SJCRH30 (cell line): ENCODE measurements around the gene OCLN. TPM values are rescaled to one million over a fixed set of nuclear protein-coding genes. Genes with fewer than 3 reads are reported as not detected.
A peak's percentile ranks its signal among the peaks of the same experiment; 100 is the strongest.
"Not testable (repeated sequence)": the region's sequence is repeated elsewhere in the genome, so short reads cannot be mapped to it uniquely, and the experiment has no call there.

Experiments
- DNase-seq, 2 experiments: peaks; one replicate each; pipeline ENCODE4 v3.0.0-alpha.2; 2015 to 2020
- H3K27ac ChIP-seq: fragments of 250-450 bp; sonication (Bioruptor Pico); 2 replicates; pipeline ENCODE4 v1.5.1; 2020; ENCODE audit warnings: mild to moderate bottlenecking, moderate library complexity
- H3K27me3 ChIP-seq: fragments of 250-450 bp; sonication (Bioruptor Pico); 2 replicates; pipeline ENCODE4 v1.5.1; 2020; ENCODE audit warnings: mild to moderate bottlenecking, moderate library complexity
- H3K36me3 ChIP-seq: fragments of 250-450 bp; sonication (Bioruptor Pico); 2 replicates; pipeline ENCODE4 v1.5.1; 2020; ENCODE audit warnings: mild to moderate bottlenecking, moderate library complexity
- H3K4me1 ChIP-seq: fragments of 250-450 bp; sonication (Bioruptor Pico); 2 replicates; pipeline ENCODE4 v1.5.1; 2020; ENCODE audit warnings: mild to moderate bottlenecking, moderate library complexity
- H3K4me3 ChIP-seq: fragments of 250-450 bp; sonication (Bioruptor Pico); 2 replicates; pipeline ENCODE4 v1.5.1; 2020; ENCODE audit warnings: mild to moderate bottlenecking, moderate library complexity
- H3K9me3 ChIP-seq: fragments of 250-450 bp; sonication (Bioruptor Pico); replicated peaks from 2 replicates; pipeline ENCODE4 v1.5.1; 2020; ENCODE audit warnings: mild to moderate bottlenecking, moderate library complexity
- total RNA-seq: library from RNA; depleted of rRNA; stranded (reverse); fragments of >200 nt; shearing (Covaris generic); gene quantifications from 2 replicates; pipeline ENCODE4 v1.2.3, GENCODE V29; 2014

The OCLN gene
- total RNA-seq, 1 experiment from 2014 or later, result 36.1 TPM

DNA sequence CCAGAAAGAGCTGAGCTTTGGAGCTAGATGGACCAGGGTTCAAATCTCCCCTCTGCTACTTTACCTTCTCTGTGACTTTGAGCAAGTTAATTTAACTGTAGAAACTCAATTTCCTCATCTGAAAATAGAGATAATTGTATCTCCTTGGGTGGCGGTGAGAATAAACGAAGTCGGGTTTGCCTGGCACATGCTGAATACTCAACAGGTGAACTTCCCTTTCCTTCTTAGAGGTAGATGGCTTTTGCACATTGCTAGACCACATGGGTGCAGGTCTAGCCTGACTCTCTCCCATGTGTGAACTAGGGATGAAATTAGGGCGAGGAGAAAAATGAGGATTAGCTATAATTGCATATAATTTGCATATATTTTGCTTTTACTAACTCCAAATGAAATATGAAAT, 36.0 kb downstream of the OCLN start:
- H3K4me1 ChIP-seq, result no peaks in the 10 kb centered on the region
- H3K27ac ChIP-seq, result no peak overlapping the region
- no peaks in the 10 kb centered on the region; the same call in 1 of the 2 replicates for H3K9me3 ChIP-seq
- H3K36me3 ChIP-seq, result no peaks in the 10 kb centered on the region
- no peak for DNase-seq
- H3K27me3 ChIP-seq, result no peaks in the 10 kb centered on the region
- H3K4me3 ChIP-seq, result no peak overlapping the region

DNA sequence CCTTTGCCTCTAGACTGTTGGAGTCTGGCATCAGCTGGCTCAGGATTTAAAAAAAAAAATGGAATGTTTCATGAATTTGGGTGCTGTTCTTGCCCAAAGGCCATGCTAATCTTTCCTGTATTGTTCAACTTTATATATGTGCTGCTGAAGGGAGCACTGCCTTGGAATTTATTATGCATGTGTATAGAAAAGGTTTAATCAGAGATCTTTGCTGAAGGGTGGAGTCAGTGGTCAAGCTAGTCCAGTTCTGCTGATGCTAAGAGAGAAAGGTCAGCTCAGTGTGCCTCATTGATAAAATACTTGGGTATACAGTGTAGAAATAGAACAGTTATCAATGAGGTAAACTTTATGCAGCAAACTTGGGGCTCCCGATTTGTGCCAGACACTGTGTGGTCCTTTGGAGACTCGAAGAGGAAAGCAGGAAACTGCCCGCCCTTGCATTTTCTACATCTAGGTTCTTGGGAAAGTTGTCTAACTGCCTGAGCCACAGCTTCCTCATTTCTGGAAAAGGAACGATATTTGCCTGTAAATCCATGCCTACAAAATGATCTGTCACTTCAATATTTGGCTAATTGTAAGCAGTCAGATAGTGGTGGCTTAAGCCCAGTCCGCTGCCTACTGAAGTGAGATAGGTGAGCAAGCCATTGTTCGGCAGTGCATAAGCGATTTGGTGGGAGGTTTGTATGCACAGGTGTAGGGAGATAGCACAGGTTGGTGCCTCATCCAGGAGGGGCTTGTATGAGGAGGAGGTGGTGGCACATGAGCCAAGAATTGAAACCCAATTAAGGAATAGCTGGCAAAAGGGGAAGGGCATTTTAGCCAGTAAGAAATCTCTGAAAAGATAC, 38.2 kb downstream of the OCLN start:
- H3K4me3 ChIP-seq, result no peak overlapping the region
- no peak for DNase-seq
- no peaks in the 10 kb centered on the region for H3K4me1 ChIP-seq
- no peak overlapping the region for H3K27ac ChIP-seq
- H3K27me3 ChIP-seq, result no peaks in the 10 kb centered on the region
- no peaks in the 10 kb centered on the region; the same call in 1 of the 2 replicates for H3K9me3 ChIP-seq
- no peaks in the 10 kb centered on the region for H3K36me3 ChIP-seq

DNA sequence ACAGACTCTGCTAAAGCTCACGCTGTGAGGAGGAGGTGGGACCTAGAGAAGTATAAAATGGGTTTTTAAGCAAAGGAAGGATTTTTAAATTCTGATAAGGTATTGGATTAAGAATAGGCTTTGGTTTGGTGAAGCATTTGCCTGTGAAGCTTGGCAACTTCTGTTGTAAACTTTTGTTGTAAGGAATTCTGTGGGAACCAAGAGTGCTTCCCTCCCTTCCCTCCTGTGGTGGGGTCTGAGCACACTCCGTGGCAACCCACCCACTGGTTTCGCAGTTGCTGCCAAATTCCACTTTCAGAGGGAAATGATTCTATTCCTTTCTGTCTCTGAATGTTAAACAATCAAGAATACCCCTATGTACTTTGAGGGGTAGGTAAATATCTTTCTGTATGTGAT, 38.8 kb downstream of the OCLN start:
- Histone ChIP-seq H3K27ac (no peak overlapping the region), H3K4me3 (no peak overlapping the region), H3K4me1 (no peaks in the 10 kb centered on the region), H3K27me3 (no peaks in the 10 kb centered on the region), H3K9me3 (no peaks in the 10 kb centered on the region; the same call in 1 of the 2 replicates), H3K36me3 (no peaks in the 10 kb centered on the region)
- no peak for DNase-seq

DNA sequence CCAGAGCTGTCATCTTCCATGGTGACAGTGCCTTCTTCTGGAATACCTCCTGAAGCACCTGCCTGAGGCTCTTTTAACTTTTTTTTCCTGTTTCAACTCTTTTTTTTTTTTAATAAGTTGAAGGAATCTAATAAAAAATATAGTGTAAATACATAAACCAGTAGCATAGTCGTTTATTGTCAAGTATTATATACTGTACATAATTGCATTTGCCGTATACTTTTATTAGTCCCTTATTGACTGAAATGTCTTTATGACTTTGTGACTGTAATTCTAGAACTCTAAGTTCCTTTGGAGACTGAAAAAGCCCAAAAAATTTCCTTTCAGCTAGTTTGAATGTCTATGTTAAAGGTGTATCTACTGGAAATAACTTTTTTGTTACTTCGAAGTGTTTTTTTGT, 45.3 kb downstream of the OCLN start:
- DNase-seq, H3K27me3 ChIP-seq, H3K36me3 ChIP-seq, H3K9me3 ChIP-seq, H3K4me1 ChIP-seq, H3K27ac ChIP-seq, H3K4me3 ChIP-seq: not testable (repeated sequence)

DNA sequence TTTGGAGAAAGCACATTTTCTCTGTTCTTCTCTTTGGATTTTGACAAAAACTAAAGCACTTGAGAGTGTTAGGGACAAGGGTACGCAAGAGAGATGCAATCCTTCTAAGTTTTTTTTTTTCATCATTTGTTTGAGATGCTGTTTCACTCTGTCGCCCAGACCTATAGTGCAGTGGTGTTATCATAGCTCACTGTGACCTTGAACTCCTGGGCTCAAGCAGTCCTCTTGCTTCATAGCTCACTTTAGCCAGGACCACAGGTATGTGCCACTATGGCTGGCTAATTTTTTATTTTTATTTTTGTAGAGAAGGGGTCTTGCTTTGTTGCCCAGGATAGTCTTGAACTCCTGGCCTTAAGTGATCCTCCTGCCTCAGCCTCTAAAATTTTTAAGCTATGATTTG, 46.1 kb downstream of the OCLN start:
- not testable (repeated sequence) for H3K4me3 ChIP-seq, H3K27me3 ChIP-seq, H3K9me3 ChIP-seq, H3K27ac ChIP-seq, DNase-seq, H3K36me3 ChIP-seq, H3K4me1 ChIP-seq

DNA sequence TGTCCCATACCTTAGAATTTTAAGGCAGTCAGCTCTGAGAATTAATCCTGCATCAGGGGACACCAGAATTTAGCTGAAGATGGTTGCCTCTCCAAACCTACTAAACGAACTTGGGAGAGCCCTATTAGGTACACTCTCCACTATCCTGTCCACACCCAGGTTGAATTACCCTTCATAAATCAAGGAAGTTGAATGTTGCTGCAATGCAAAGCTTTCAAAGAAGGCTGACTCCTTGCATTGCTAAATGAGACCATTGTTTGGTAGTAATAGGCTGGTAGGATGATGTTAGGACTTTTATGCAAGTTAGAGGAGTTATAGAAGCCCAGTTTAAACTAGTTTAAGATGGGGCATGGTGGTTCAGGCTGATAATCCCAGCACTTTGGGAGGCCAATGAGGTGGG, 48.8 kb downstream of the OCLN start:
- not testable (repeated sequence) for H3K4me3 ChIP-seq, H3K9me3 ChIP-seq, DNase-seq, H3K36me3 ChIP-seq, H3K27ac ChIP-seq, H3K27me3 ChIP-seq, H3K4me1 ChIP-seq

DNA sequence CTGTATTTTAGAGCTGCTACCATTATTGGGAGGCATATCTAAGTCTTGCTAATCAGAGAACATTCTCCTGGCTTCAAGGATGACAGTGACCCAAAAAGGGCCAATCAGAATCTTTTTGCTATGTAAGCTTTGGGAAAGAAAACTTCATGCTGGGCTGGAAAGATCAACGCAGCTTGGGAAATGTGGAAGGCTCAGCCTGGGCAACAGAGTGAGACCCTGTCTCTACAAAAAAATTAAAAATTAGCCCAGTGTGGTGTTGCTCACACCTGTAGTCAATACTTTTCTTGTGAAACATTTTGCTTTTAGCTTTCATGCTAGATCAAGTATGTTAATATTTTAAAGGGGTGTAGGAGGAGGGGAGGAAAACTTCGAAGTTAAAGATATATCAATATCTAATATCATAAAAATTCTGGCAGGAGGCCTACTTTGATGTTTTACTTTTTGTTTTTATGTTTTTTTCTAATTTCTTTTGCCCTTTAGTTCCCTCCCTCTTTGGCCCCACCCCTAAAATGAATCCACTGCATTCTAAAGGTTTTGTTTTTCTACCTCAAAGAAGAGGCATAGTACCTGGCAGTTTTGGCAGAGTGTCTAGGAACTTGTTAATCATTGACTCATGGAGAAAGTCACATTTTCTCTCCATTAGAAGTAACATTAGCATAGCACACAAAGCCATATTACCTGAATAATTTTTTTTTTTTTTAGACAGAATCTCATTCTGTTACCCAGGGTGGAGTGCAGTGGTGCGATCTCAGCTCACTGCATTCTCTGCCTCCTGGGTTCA, 50.4 kb downstream of the OCLN start:
- not testable (repeated sequence) for H3K4me1 ChIP-seq, H3K36me3 ChIP-seq, DNase-seq, H3K9me3 ChIP-seq, H3K4me3 ChIP-seq, H3K27me3 ChIP-seq, H3K27ac ChIP-seq

DNA sequence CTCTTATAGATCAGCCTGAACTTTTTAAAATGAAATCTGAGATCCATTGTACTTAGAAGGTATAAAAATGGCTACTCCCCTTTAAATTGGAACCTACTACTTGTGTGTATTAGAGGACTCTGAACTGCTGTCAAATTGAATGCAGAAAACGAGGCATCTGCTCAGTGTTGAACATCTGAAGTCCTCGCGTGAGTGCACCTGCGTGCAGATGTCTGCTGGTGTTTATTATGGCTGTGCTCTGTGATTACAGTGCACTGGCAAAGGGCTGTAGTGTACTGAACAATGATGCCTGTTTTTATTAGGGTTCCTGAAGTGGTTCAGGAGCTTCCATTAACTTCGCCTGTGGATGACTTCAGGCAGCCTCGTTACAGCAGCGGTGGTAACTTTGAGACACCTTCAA, 52.0 kb downstream of the OCLN start:
- H3K27ac ChIP-seq, DNase-seq, H3K4me1 ChIP-seq, H3K27me3 ChIP-seq, H3K4me3 ChIP-seq, H3K9me3 ChIP-seq, H3K36me3 ChIP-seq: not testable (repeated sequence)

DNA sequence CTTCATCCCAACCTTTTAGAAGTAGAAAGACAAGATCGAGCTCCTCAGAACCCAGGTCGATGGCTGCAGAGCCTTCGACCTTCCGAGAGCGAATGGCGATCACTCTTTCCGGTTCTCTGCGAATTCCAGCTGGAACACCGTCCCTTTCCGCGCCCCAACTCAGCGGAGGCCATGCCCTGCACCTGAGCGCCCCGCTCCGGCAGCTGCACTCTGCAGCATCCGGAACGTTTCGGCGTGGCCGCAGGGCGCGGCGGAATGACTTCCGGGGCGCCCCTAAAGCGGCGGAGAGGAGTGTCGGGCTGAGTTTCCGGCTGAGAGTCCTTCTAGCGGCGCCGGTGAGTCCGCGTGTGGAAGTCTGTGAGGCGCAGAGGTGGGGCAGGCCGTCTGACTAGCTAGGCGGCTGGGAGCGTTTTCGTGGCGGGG, 67.3 kb downstream of the OCLN start, which contains the start of gene GTF2H2C:
Gene GTF2H2C (plus strand): TSS at position 284 of the 423 bp plus-strand sequence. CDS start 4,942 bp downstream, outside the sequence.
- not testable (repeated sequence) for H3K36me3 ChIP-seq, H3K9me3 ChIP-seq, H3K27me3 ChIP-seq, H3K4me1 ChIP-seq
- peak; percentile 85 to 87 for DNase-seq
- peak within 1 kb of the TSS; percentile 66 for H3K27ac ChIP-seq
- peak within 1 kb of the TSS; percentile 64 for H3K4me3 ChIP-seq

DNA sequence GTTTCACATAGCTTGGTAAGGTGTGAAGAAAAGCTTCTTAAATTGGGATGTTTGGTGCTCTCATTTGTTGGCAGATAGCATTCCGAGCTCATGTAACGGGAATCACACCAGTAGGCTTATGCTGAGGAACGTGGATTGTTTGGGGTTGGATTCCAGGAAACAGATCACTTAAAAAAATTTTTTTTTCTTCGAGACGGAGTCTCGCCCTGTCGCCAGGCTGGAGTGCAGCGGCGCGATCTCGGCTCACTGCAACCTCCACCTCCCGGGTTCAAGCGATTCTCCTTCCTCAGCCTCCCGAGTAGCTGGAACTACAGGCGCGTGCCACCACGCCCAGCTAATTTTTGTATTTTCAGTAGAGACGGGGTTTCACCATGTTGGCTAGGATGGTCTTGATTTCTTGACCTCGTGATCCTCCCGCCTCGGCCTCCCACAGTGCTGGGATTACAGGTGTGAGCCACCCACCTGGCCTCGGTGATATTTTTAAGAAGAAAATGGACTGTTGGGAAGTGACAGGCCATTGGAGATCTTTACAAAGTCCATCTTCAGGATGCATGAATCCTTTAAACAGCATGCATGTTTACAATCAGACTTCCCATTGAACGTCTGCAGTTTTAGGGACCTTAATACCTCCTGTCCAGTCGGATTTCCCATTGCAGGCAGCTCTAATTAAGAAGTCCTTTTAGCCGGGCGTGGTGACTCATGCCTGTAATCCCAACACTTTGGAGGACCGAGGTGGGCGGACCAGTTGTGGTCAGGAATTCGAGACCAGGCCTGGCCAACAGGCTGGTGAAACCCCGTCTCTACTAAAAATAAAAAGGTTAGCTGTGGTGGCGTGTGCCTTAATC, 68.2 kb downstream of the OCLN start:
- DNase-seq, result peak; percentile 53 to 62
- H3K36me3 ChIP-seq, H3K4me1 ChIP-seq, H3K27me3 ChIP-seq, H3K9me3 ChIP-seq: not testable (repeated sequence)
- H3K27ac ChIP-seq, result peak overlapping the region; percentile 60; the same call in 1 of the 2 replicates
- H3K4me3 ChIP-seq, result peak overlapping the region; percentile 64

DNA sequence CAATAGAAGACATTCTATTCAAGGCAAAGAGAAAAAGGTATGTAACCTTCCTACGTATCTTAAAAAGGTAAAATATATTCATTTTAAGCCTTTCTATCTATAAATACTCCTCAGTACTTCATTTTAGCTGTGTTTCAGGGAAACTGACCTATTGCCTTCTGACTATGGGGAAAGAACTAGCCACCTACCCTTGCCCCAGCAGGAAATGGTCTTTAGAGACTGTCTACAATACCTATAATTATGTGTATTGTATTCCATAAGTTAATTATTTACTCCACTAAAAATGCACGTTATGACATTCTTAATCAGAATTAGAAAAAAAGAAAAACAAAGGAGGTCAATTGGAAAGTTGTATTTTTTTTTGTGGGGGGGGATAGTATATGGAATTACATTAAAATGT, 73.6 kb downstream of the OCLN start:
- H3K36me3 ChIP-seq, DNase-seq, H3K27me3 ChIP-seq, H3K9me3 ChIP-seq, H3K27ac ChIP-seq, H3K4me1 ChIP-seq, H3K4me3 ChIP-seq: not testable (repeated sequence)

DNA sequence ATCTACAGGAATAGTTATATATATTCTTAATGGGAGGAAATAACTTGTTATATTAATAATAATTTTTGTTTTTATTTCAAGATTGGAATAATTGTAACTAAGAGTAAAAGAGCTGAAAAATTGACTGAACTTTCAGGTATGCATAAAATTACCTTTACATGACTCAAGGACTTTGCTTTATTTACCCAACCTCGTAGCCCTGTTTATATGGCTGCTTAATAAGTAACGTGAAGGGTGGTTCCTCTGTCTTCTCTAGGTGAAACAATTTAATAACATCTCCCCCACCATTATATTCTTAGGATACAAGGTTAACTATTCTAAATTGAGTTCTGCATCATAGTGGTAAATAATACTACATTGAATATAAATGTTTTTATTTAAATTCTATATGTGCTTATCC, 75.5 kb downstream of the OCLN start:
- H3K27me3 ChIP-seq, H3K9me3 ChIP-seq, H3K27ac ChIP-seq, H3K4me3 ChIP-seq, DNase-seq, H3K4me1 ChIP-seq, H3K36me3 ChIP-seq: not testable (repeated sequence)

DNA sequence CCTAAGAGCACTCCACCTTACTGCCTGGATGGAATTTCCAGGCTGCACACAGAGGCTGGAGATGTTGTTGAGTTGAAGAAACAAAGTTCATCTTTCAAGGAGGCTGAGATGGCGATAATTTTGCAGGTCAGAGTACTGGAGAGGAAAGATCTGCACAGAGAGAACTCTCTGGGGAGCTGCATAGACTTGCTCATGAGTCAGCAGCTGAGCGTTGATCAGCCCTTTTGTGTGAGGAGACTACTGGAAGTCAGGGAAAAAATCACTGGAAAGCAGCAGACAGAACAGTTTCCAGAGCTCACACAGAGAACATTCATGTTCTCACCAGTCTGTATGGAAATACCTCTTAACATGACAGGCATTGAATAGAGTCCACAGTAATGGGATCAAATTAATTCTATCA, 90.8 kb downstream of the OCLN start:
- H3K36me3 ChIP-seq, H3K4me3 ChIP-seq, H3K9me3 ChIP-seq, DNase-seq, H3K27me3 ChIP-seq, H3K27ac ChIP-seq, H3K4me1 ChIP-seq: not testable (repeated sequence)

DNA sequence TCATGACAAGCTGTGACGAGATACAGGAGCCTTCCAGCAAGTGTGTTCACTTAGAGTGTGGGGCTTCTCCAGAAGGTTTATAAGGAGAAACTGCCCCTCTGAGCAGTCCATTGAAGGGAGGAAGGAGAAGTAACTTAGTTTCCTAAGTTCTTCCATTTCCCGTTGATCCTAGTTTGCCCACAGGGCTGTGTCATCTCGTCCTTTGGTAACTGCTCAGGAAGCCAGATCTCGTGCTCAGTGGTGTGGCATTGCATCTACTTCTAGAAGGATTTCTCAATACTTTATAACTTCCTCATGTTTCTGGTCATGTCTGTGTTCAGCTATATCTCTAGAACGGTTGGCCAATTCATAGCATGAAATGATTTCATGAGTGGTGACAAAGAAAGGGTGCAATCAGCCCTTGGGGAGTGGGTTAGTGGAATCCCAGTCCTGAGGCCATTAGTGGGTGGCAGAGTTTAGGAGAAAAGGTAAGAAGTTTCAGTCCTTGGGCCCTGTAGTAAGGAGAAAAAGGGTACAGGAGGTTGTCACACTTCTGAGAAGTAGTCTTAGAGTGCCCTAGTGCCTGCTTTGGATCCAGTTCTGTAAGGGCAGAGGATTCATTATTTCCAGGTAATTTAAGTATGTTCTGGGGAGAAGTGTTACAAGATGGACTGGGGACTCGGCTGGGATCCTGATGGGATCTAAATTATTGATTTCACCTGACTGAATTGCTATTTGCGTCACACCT, 103.7 kb downstream of the OCLN start:
- not testable (repeated sequence) for H3K4me1 ChIP-seq, H3K27ac ChIP-seq, DNase-seq, H3K4me3 ChIP-seq, H3K36me3 ChIP-seq, H3K9me3 ChIP-seq, H3K27me3 ChIP-seq
